ENCODE results near the gene RIMS4.

The RIMS4 gene

DNA sequence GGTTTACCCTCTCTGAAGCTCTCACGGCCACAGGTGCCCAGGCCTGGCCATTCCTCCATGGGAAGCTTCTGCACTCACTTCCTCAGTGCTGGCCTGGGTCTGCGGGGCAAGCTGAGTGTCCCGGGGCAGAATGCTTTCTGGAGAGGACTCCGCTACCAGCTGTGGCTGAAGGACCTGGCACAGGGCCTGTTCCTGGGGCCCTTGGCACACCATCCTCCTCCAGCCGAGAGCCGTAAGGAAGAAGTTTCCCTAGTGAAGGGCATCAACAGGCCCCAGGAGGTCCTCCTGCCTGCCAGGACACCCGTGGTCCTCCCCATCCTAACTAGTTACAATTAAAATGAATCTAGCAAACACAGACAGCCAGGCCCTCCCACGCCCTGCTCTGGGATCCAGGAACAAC is 78.7 kb downstream of the RIMS4 start:
- H4K8ac ChIP-seq (ENCODE audit: low read depth, low read length), result no peak overlapping the region
- H3K23ac ChIP-seq (ENCODE audit: low read length), result no peak overlapping the region
- H3K79me1 ChIP-seq (ENCODE audit: low read length), result no peaks in the 10 kb centered on the region
- no peak overlapping the region for H4K12ac ChIP-seq (ENCODE audit: low read depth, low read length)
- no peak overlapping the region for H3K4me2 ChIP-seq (ENCODE audit: low read length)
- H3K4me3 ChIP-seq (ENCODE audit: low read depth, low read length), result no peak overlapping the region
- H3K9ac ChIP-seq (ENCODE audit: low read length), result no peak overlapping the region
- DNase-seq, result no peak
- no peaks in the 10 kb centered on the region for H3K79me2 ChIP-seq (ENCODE audit: control insufficient read depth, insufficient read depth, low read length, poor library complexity)
- H3K27me3 ChIP-seq (ENCODE audit: insufficient read depth, low read length), result no peaks in the 10 kb centered on the region
- H2BK5ac ChIP-seq (ENCODE audit: low read depth, low read length, poor library complexity), result no peak overlapping the region
- H2AK5ac ChIP-seq (ENCODE audit: low read length), result no peak overlapping the region
- H3K4me1 ChIP-seq (ENCODE audit: control insufficient read depth in 1 of 2, insufficient read depth in 2 of 2, low read length in 2 of 2), result peaks cover 3 to 5% of the 10 kb centered on the region in 2 experiments
- no peak overlapping the region for H2AFZ ChIP-seq (ENCODE audit: insufficient read depth, low read length, poor library complexity)
- no peaks in the 10 kb centered on the region for H3K36me3 ChIP-seq (ENCODE audit: control insufficient read depth in 1 of 2, insufficient read depth in 2 of 2, low read length in 2 of 2)
- no CpG with 5 or more reads among the region's 8 CpGs for WGBS (ENCODE audit: extremely low coverage, insufficient coverage, insufficient read length)
- H2BK120ac ChIP-seq (ENCODE audit: insufficient read depth, low read length, poor library complexity), result no peak overlapping the region
- no peak overlapping the region for H3K14ac ChIP-seq (ENCODE audit: low read length)
- no peak overlapping the region for H3K18ac ChIP-seq (ENCODE audit: low read length)
- no peak overlapping the region for H4K91ac ChIP-seq (ENCODE audit: low read depth, low read length)
- H2BK12ac ChIP-seq (ENCODE audit: low read length), result no peak overlapping the region
- H3K9me3 ChIP-seq (ENCODE audit: insufficient read depth, low read depth, low read length), result no peaks in the 10 kb centered on the region
- H3K4ac ChIP-seq (ENCODE audit: low read depth, low read length), result no peak overlapping the region
- H3K27ac ChIP-seq (ENCODE audit: low read depth, low read length), result no peak overlapping the region

DNA sequence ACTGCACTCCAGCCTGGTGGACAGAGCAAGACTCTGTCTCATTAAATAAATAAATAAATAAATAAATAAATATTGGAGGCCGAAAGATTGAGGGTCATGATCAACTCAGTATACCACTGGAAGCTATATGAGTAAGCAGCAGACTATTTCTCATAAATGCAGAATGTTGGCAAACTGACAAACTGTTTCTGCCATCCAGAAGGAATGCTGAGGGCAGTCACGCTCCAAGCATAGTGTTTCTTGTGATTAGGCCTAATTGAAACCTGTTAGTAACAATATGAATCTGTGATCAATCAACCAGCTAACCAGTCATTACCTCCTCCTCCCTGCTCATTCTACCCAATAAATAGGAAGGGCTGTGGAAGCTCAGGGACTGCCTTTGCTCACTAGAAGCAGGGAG is 79.9 kb downstream of the RIMS4 start:
- H3K4me1 ChIP-seq (ENCODE audit: control insufficient read depth in 1 of 2, insufficient read depth in 2 of 2, low read length in 2 of 2), result peaks cover 3 to 5% of the 10 kb centered on the region in 2 experiments

DNA sequence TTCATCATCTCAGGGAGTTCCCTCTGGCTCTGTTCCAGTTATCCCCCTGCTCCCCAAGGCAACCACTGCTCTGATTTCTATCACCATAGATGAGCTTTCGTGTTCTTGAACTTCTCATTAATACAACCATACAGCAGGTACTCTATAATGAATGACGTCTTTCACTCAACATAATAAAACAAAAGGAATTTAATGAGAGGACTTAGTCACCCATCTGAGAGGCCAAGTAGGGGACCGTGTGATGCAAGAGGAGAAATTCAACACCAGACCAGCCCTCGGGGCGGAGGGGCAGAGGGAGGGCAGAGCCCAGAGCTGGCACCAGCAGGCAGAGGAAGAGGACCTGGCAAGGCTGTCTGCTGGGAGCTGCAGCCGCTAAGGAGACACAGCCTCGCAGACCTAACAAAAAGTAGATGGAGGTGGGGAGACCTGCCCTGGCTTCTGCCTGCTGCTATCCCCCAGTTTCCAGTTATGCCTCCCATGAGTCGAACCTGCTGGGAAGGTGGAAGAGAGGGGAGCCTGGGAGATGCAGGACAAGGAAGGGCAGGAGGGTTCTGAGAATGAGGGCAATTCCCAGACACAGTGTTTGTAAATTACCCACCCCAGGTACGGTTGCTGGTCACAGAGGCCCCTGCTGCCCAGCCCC is 81.4 kb downstream of the RIMS4 start:
- no CpG with 5 or more reads among the region's 9 CpGs for WGBS (ENCODE audit: extremely low coverage, insufficient coverage, insufficient read length)
- H3K23ac ChIP-seq (ENCODE audit: low read length), result no peak overlapping the region
- no peaks in the 10 kb centered on the region for H3K79me1 ChIP-seq (ENCODE audit: low read length)
- no peak overlapping the region for H3K18ac ChIP-seq (ENCODE audit: low read length)
- no peak overlapping the region for H3K9ac ChIP-seq (ENCODE audit: low read length)
- H3K4me3 ChIP-seq (ENCODE audit: low read depth, low read length), result no peak overlapping the region
- H3K4ac ChIP-seq (ENCODE audit: low read depth, low read length), result no peak overlapping the region
- no peaks in the 10 kb centered on the region for H3K27me3 ChIP-seq (ENCODE audit: insufficient read depth, low read length)
- H3K4me1 ChIP-seq (ENCODE audit: control insufficient read depth in 1 of 2, insufficient read depth in 2 of 2, low read length in 2 of 2), result peaks cover 3 to 5% of the 10 kb centered on the region in 2 experiments
- peak overlapping the region; percentile 22 for H4K8ac ChIP-seq (ENCODE audit: low read depth, low read length)
- peak overlapping the region; percentile 12 for H2AFZ ChIP-seq (ENCODE audit: insufficient read depth, low read length, poor library complexity)
- no peak overlapping the region for H3K14ac ChIP-seq (ENCODE audit: low read length)
- no peaks in the 10 kb centered on the region for H3K9me3 ChIP-seq (ENCODE audit: insufficient read depth, low read depth, low read length)
- H2BK12ac ChIP-seq (ENCODE audit: low read length), result no peak overlapping the region
- no peak overlapping the region for H3K4me2 ChIP-seq (ENCODE audit: low read length)
- peak overlapping the region; percentile 20 for H4K12ac ChIP-seq (ENCODE audit: low read depth, low read length)
- H3K36me3 ChIP-seq (ENCODE audit: control insufficient read depth in 1 of 2, insufficient read depth in 2 of 2, low read length in 2 of 2), result no peaks in the 10 kb centered on the region
- H2AK5ac ChIP-seq (ENCODE audit: low read length), result no peak overlapping the region
- no peak for DNase-seq
- no peak overlapping the region for H4K91ac ChIP-seq (ENCODE audit: low read depth, low read length)
- no peaks in the 10 kb centered on the region for H3K79me2 ChIP-seq (ENCODE audit: control insufficient read depth, insufficient read depth, low read length, poor library complexity)
- H2BK5ac ChIP-seq (ENCODE audit: low read depth, low read length, poor library complexity), result no peak overlapping the region
- H3K27ac ChIP-seq (ENCODE audit: low read depth, low read length), result no peak overlapping the region
- no peak overlapping the region for H2BK120ac ChIP-seq (ENCODE audit: insufficient read depth, low read length, poor library complexity)

More for the DNA sequence above, 79.9 kb downstream of the RIMS4 start:
- H2BK12ac ChIP-seq (ENCODE audit: low read length), result no peak overlapping the region
- no peak overlapping the region for H2AFZ ChIP-seq (ENCODE audit: insufficient read depth, low read length, poor library complexity)
- H3K27me3 ChIP-seq (ENCODE audit: insufficient read depth, low read length), result no peaks in the 10 kb centered on the region
- no peak overlapping the region for H4K8ac ChIP-seq (ENCODE audit: low read depth, low read length)
- no peak overlapping the region for H2BK120ac ChIP-seq (ENCODE audit: insufficient read depth, low read length, poor library complexity)
- peak; percentile 48 to 72 for DNase-seq
- H3K9me3 ChIP-seq (ENCODE audit: insufficient read depth, low read depth, low read length), result no peaks in the 10 kb centered on the region
- no peaks in the 10 kb centered on the region for H3K36me3 ChIP-seq (ENCODE audit: control insufficient read depth in 1 of 2, insufficient read depth in 2 of 2, low read length in 2 of 2)
- no peak overlapping the region for H3K27ac ChIP-seq (ENCODE audit: low read depth, low read length)
- H3K79me2 ChIP-seq (ENCODE audit: control insufficient read depth, insufficient read depth, low read length, poor library complexity), result no peaks in the 10 kb centered on the region
- no CpG with 5 or more reads among the region's 2 CpGs for WGBS (ENCODE audit: extremely low coverage, insufficient coverage, insufficient read length)
- H3K14ac ChIP-seq (ENCODE audit: low read length), result no peak overlapping the region
- H3K4me3 ChIP-seq (ENCODE audit: low read depth, low read length), result no peak overlapping the region
- no peak overlapping the region for H3K4me2 ChIP-seq (ENCODE audit: low read length)
- H3K9ac ChIP-seq (ENCODE audit: low read length), result no peak overlapping the region
- H4K12ac ChIP-seq (ENCODE audit: low read depth, low read length), result no peak overlapping the region
- no peaks in the 10 kb centered on the region for H3K79me1 ChIP-seq (ENCODE audit: low read length)
- no peak overlapping the region for H2BK5ac ChIP-seq (ENCODE audit: low read depth, low read length, poor library complexity)
- no peak overlapping the region for H3K18ac ChIP-seq (ENCODE audit: low read length)
- no peak overlapping the region for H2AK5ac ChIP-seq (ENCODE audit: low read length)
- no peak overlapping the region for H3K4ac ChIP-seq (ENCODE audit: low read depth, low read length)
- no peak overlapping the region for H3K23ac ChIP-seq (ENCODE audit: low read length)
- H4K91ac ChIP-seq (ENCODE audit: low read depth, low read length), result no peak overlapping the region

- H3K9ac ChIP-seq (ENCODE audit: low read length), result no peak overlapping the region
- H3K4ac ChIP-seq (ENCODE audit: low read depth, low read length), result no peak overlapping the region
- H3K4me3 ChIP-seq (ENCODE audit: low read depth, low read length), result no peak overlapping the region
- no peak overlapping the region for H2AK5ac ChIP-seq (ENCODE audit: low read length)
- H3K36me3 ChIP-seq (ENCODE audit: control insufficient read depth in 1 of 2, insufficient read depth in 2 of 2, low read length in 2 of 2), result no peaks in the 10 kb centered on the region
- H3K4me1 ChIP-seq (ENCODE audit: control insufficient read depth in 1 of 2, insufficient read depth in 2 of 2, low read length in 2 of 2), result peaks cover 3% of the 10 kb centered on the region in 2 experiments
- no peaks in the 10 kb centered on the region for H3K27me3 ChIP-seq (ENCODE audit: insufficient read depth, low read length)
- no peak overlapping the region for H3K27ac ChIP-seq (ENCODE audit: low read depth, low read length)
- no peaks in the 10 kb centered on the region for H3K79me2 ChIP-seq (ENCODE audit: control insufficient read depth, insufficient read depth, low read length, poor library complexity)
- no peak overlapping the region for H3K14ac ChIP-seq (ENCODE audit: low read length)
- no peak overlapping the region for H2BK12ac ChIP-seq (ENCODE audit: low read length)
- H4K12ac ChIP-seq (ENCODE audit: low read depth, low read length), result no peak overlapping the region
- no peak overlapping the region for H2BK120ac ChIP-seq (ENCODE audit: insufficient read depth, low read length, poor library complexity)
- no peak overlapping the region for H2BK5ac ChIP-seq (ENCODE audit: low read depth, low read length, poor library complexity)
- H3K9me3 ChIP-seq (ENCODE audit: insufficient read depth, low read depth, low read length), result no peaks in the 10 kb centered on the region
- H2AFZ ChIP-seq (ENCODE audit: insufficient read depth, low read length, poor library complexity), result no peak overlapping the region
- no peak for DNase-seq
- no CpG with 5 or more reads among the region's 2 CpGs for WGBS (ENCODE audit: extremely low coverage, insufficient coverage, insufficient read length)
- H3K4me2 ChIP-seq (ENCODE audit: low read length), result no peak overlapping the region
- H3K79me1 ChIP-seq (ENCODE audit: low read length), result no peaks in the 10 kb centered on the region
- no peak overlapping the region for H3K18ac ChIP-seq (ENCODE audit: low read length)
- H4K91ac ChIP-seq (ENCODE audit: low read depth, low read length), result no peak overlapping the region
- H3K23ac ChIP-seq (ENCODE audit: low read length), result no peak overlapping the region
- H4K8ac ChIP-seq (ENCODE audit: low read depth, low read length), result no peak overlapping the region
These were observed 82.7 kb downstream of the RIMS4 start for GRCh38 chr20:44727651-44728050.

All from trophoblast cell (in vitro differentiated cells and primary cell).